Measurements from ENCODE around the gene GOT2.

The GOT2 gene

DNA sequence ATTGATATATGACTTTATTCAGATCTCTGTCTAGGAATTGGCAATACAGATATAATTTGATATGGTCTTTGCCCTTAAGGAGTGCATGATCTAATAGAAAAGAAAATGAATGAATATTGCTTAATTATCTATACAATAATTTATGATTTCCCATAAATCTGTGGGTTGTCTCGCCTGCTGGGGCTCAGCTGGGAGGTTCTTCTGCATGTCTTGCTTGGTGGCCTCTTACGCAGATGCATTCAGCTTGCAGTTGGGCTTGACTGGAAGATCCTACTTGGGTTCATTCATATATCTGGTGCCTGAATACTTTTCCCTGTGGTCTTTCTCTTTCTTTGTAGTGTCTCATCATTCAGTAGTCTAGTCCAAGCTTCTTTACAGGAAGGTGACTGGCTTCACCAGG, 34.0 kb upstream of the GOT2 start:
- TF ChIP-seq ZNF707 (tag by site-specific recombination; IDR thresholded peaks at IDR 0.05) = no peak
- no peak for TF ChIP-seq ZNF121 (tag by site-specific recombination; IDR thresholded peaks at IDR 0.05)
- no peak for TF ChIP-seq ZBTB48 (tag by site-specific recombination; IDR thresholded peaks at IDR 0.05)
- TF ChIP-seq ZNF133 (tag by site-specific recombination; IDR thresholded peaks at IDR 0.05) = no peak
- TF ChIP-seq, protein P1, sequence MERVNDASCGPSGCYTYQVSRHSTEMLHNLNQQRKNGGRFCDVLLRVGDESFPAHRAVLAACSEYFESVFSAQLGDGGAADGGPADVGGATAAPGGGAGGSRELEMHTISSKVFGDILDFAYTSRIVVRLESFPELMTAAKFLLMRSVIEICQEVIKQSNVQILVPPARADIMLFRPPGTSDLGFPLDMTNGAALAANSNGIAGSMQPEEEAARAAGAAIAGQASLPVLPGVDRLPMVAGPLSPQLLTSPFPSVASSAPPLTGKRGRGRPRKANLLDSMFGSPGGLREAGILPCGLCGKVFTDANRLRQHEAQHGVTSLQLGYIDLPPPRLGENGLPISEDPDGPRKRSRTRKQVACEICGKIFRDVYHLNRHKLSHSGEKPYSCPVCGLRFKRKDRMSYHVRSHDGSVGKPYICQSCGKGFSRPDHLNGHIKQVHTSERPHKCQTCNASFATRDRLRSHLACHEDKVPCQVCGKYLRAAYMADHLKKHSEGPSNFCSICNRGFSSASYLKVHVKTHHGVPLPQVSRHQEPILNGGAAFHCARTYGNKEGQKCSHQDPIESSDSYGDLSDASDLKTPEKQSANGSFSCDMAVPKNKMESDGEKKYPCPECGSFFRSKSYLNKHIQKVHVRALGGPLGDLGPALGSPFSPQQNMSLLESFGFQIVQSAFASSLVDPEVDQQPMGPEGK (tag by site-specific recombination; IDR thresholded peaks at IDR 0.05) = no peak
- no peak for TF ChIP-seq BCL11A (tag by site-specific recombination; IDR thresholded peaks at IDR 0.05; ENCODE audit: low read depth)
- no peak for TF ChIP-seq ZNF292 (tag by site-specific recombination; IDR thresholded peaks at IDR 0.05; ENCODE audit: borderline replicate concordance, low read depth)
- TF ChIP-seq, protein P2, sequence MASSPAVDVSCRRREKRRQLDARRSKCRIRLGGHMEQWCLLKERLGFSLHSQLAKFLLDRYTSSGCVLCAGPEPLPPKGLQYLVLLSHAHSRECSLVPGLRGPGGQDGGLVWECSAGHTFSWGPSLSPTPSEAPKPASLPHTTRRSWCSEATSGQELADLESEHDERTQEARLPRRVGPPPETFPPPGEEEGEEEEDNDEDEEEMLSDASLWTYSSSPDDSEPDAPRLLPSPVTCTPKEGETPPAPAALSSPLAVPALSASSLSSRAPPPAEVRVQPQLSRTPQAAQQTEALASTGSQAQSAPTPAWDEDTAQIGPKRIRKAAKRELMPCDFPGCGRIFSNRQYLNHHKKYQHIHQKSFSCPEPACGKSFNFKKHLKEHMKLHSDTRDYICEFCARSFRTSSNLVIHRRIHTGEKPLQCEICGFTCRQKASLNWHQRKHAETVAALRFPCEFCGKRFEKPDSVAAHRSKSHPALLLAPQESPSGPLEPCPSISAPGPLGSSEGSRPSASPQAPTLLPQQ (tag by site-specific recombination; IDR thresholded peaks at IDR 0.05) = no peak
- TF ChIP-seq ZNF596 (tag by site-specific recombination; IDR thresholded peaks at IDR 0.05) = no peak
- TF ChIP-seq ZNF530 (tag by site-specific recombination; IDR thresholded peaks at IDR 0.05; ENCODE audit: low read depth) = no peak
- TF ChIP-seq ZNF473 (tag by site-specific recombination; IDR thresholded peaks at IDR 0.05) = no peak
- no peak for TF ChIP-seq ZNF2 (tag by site-specific recombination; IDR thresholded peaks at IDR 0.05)
- no peak for TF ChIP-seq ZNF157 (tag by site-specific recombination; IDR thresholded peaks at IDR 0.05)
- Histone ChIP-seq H3K27ac (ENCODE audit: extremely low read depth, low read depth, low read length) (no peak overlapping the region), H3K4me1 (ENCODE audit: control insufficient read depth, insufficient read depth, low read length) (no peaks in the 10 kb centered on the region), H3K4me3 (ENCODE audit: low read depth, low read length) (no peak overlapping the region), H3K36me3 (ENCODE audit: control insufficient read depth in 2 of 2, insufficient read depth in 1 of 2, low read length in 2 of 2) (no peaks in the 10 kb centered on the region), H3K9me3 (ENCODE audit: control insufficient read depth, insufficient read depth, low read depth, low read length) (no peaks in the 10 kb centered on the region)
- ChIA-PET POLR2A (no interaction called here), CTCF (interaction anchor here (1.8 kb wide), 1 partner anchor 432 kb away, joined by 5 read pairs; no protein-coding TSS in a partner anchor)

DNA sequence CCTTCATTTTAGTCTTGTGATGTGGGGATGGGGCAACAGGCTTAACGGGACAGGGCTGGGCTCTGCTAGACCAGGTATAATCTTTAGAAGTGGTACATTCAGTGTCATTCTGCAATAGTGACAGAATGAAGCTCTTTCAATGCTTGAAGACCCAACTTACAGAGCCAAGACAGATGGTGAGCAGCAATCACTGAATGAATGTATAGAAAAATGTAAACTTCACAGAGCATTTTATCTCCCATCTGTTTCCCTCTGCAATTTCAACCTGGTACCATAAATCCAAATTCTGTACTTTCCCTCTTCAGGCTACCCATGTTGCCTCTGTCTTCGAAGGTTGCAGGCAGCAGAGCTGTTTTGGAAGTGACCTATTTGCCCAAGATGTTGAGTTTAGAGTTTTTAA, 33.5 kb upstream of the GOT2 start:
- CTCF ChIA-PET = interaction anchor here (1.8 kb wide), 1 partner anchor 431 kb away, joined by 5 read pairs; no protein-coding TSS in a partner anchor
- POLR2A ChIA-PET = no interaction called here
- H3K9me3 ChIP-seq (ENCODE audit: control insufficient read depth, insufficient read depth, low read depth, low read length) = no peaks in the 10 kb centered on the region
- no peaks in the 10 kb centered on the region for H3K4me1 ChIP-seq (ENCODE audit: control insufficient read depth, insufficient read depth, low read length)
- no peak overlapping the region for H3K27ac ChIP-seq (ENCODE audit: extremely low read depth, low read depth, low read length)
- TF ChIP-seq ZNF146 (tag by site-specific recombination; IDR thresholded peaks at IDR 0.05) (no peak), YY2 (tag by site-specific recombination; IDR thresholded peaks at IDR 0.05) (no peak), ZNF140 (tag by site-specific recombination; IDR thresholded peaks at IDR 0.05) (no peak), ZNF610 (tag by site-specific recombination; IDR thresholded peaks at IDR 0.05; ENCODE audit: borderline replicate concordance) (no peak), ZNF560 (tag by site-specific recombination; IDR thresholded peaks at IDR 0.05; ENCODE audit: borderline replicate concordance) (no peak)
- TF ChIP-seq, protein P3, sequence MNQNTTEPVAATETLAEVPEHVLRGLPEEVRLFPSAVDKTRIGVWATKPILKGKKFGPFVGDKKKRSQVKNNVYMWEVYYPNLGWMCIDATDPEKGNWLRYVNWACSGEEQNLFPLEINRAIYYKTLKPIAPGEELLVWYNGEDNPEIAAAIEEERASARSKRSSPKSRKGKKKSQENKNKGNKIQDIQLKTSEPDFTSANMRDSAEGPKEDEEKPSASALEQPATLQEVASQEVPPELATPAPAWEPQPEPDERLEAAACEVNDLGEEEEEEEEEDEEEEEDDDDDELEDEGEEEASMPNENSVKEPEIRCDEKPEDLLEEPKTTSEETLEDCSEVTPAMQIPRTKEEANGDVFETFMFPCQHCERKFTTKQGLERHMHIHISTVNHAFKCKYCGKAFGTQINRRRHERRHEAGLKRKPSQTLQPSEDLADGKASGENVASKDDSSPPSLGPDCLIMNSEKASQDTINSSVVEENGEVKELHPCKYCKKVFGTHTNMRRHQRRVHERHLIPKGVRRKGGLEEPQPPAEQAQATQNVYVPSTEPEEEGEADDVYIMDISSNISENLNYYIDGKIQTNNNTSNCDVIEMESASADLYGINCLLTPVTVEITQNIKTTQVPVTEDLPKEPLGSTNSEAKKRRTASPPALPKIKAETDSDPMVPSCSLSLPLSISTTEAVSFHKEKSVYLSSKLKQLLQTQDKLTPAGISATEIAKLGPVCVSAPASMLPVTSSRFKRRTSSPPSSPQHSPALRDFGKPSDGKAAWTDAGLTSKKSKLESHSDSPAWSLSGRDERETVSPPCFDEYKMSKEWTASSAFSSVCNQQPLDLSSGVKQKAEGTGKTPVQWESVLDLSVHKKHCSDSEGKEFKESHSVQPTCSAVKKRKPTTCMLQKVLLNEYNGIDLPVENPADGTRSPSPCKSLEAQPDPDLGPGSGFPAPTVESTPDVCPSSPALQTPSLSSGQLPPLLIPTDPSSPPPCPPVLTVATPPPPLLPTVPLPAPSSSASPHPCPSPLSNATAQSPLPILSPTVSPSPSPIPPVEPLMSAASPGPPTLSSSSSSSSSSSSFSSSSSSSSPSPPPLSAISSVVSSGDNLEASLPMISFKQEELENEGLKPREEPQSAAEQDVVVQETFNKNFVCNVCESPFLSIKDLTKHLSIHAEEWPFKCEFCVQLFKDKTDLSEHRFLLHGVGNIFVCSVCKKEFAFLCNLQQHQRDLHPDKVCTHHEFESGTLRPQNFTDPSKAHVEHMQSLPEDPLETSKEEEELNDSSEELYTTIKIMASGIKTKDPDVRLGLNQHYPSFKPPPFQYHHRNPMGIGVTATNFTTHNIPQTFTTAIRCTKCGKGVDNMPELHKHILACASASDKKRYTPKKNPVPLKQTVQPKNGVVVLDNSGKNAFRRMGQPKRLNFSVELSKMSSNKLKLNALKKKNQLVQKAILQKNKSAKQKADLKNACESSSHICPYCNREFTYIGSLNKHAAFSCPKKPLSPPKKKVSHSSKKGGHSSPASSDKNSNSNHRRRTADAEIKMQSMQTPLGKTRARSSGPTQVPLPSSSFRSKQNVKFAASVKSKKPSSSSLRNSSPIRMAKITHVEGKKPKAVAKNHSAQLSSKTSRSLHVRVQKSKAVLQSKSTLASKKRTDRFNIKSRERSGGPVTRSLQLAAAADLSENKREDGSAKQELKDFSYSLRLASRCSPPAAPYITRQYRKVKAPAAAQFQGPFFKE (tag by site-specific recombination; IDR thresholded peaks at IDR 0.05; ENCODE audit: borderline replicate concordance) = no peak
- TF ChIP-seq, protein P2 (tag by site-specific recombination; IDR thresholded peaks at IDR 0.05) = no peak
- H3K4me3 ChIP-seq (ENCODE audit: low read depth, low read length) = no peak overlapping the region
- no peaks in the 10 kb centered on the region for H3K36me3 ChIP-seq (ENCODE audit: control insufficient read depth in 2 of 2, insufficient read depth in 1 of 2, low read length in 2 of 2)
